H9 (cell line): ENCODE data around the gene TFF1. TPM values are rescaled to one million over a fixed set of nuclear protein-coding genes. Genes with fewer than 3 reads are reported as not detected.

Experiments
- DNase-seq: peaks from one replicate; pipeline ENCODE4 v3.0.0-alpha.2; 2017
- H2AFZ ChIP-seq: one replicate; pipeline ENCODE4 v1.6.1; 2013; ENCODE audit warnings: mild to moderate bottlenecking, low read length, control low read depth, moderate library complexity
- H2AK5ac ChIP-seq: 2 replicates; pipeline ENCODE4 v1.6.1; 2013; ENCODE audit warnings: low read length, control low read depth, mixed read lengths; ENCODE audit not compliant: insufficient read length
- H2BK120ac ChIP-seq: one replicate; pipeline ENCODE4 v1.6.1; 2013; ENCODE audit warnings: low read depth, mild to moderate bottlenecking, low read length, control low read depth, inconsistent platforms; ENCODE audit not compliant: poor library complexity, severe bottlenecking
- H2BK12ac ChIP-seq: 2 replicates; pipeline ENCODE4 v1.6.1; 2013; ENCODE audit warnings: low read length, control low read depth, mixed read lengths, low read depth; ENCODE audit not compliant: insufficient read length
- H2BK15ac ChIP-seq: 2 replicates; pipeline ENCODE4 v1.6.1; 2013; ENCODE audit warnings: low read depth, low read length, control low read depth
- H2BK20ac ChIP-seq: one replicate; pipeline ENCODE4 v1.6.1; 2013; ENCODE audit warnings: low read depth, mild to moderate bottlenecking, low read length, control low read depth, inconsistent platforms; ENCODE audit not compliant: poor library complexity, severe bottlenecking
- H2BK5ac ChIP-seq: 2 replicates; pipeline ENCODE4 v1.6.1; 2013; ENCODE audit warnings: low read length, control low read depth, mixed read lengths; ENCODE audit not compliant: insufficient read length
- H3K14ac ChIP-seq: 2 replicates; pipeline ENCODE4 v1.6.1; 2013; ENCODE audit warnings: low read length, control low read depth; ENCODE audit not compliant: insufficient read depth
- H3K18ac ChIP-seq: 2 replicates; pipeline ENCODE4 v1.6.1; 2013; ENCODE audit warnings: low read depth, mild to moderate bottlenecking, mixed read lengths, low read length, control low read depth; ENCODE audit not compliant: insufficient read length
- H3K23ac ChIP-seq: 2 replicates; pipeline ENCODE4 v1.6.1; 2013; ENCODE audit warnings: low read length, control low read depth, mixed read lengths, low read depth; ENCODE audit not compliant: insufficient read length
- H3K23me2 ChIP-seq: 2 replicates; pipeline ENCODE4 v1.6.1; 2013; ENCODE audit warnings: low read depth, mild to moderate bottlenecking, mixed read lengths, low read length, control low read depth; ENCODE audit not compliant: insufficient read length, poor library complexity, severe bottlenecking
- H3K27ac ChIP-seq: 2 replicates; pipeline ENCODE4 v1.5.1; 2013; ENCODE audit warnings: low read length, control low read depth, mixed read lengths, low read depth; ENCODE audit not compliant: insufficient read length
- H3K27me3 ChIP-seq: 2 replicates; pipeline ENCODE4 v1.6.1; 2013; ENCODE audit warnings: low read length, control low read depth, inconsistent platforms; ENCODE audit not compliant: insufficient read depth
- H3K4ac ChIP-seq: 2 replicates; pipeline ENCODE4 v1.6.1; 2013; ENCODE audit warnings: low read depth, mild to moderate bottlenecking, control low read depth, inconsistent platforms, low read length, moderate library complexity
- H3K4me1 ChIP-seq: 2 replicates; pipeline ENCODE4 v1.6.1; 2013; ENCODE audit warnings: low read length, control low read depth, inconsistent platforms; ENCODE audit not compliant: insufficient read depth
- H3K4me2 ChIP-seq: 2 replicates; pipeline ENCODE4 v1.6.1; 2013; ENCODE audit warnings: low read length, control low read depth, mixed read lengths; ENCODE audit not compliant: insufficient read length, insufficient read depth
- H3K56ac ChIP-seq: 2 replicates; pipeline ENCODE4 v1.6.1; 2013; ENCODE audit warnings: low read depth, mild to moderate bottlenecking, mixed read lengths, low read length, control low read depth; ENCODE audit not compliant: insufficient read length
- H3K79me1 ChIP-seq: 2 replicates; pipeline ENCODE4 v1.6.1; 2013; ENCODE audit warnings: low read depth, mild to moderate bottlenecking, moderate library complexity, low read length, control low read depth, inconsistent platforms; ENCODE audit not compliant: insufficient read depth, poor library complexity, severe bottlenecking
- H3K79me2 ChIP-seq: 2 replicates; pipeline ENCODE4 v1.6.1; 2013; ENCODE audit warnings: low read length, control low read depth, inconsistent platforms; ENCODE audit not compliant: insufficient read depth
- H3K9ac ChIP-seq: 2 replicates; pipeline ENCODE4 v1.6.1; 2013; ENCODE audit warnings: low read length, control low read depth, mixed read lengths; ENCODE audit not compliant: insufficient read length; ENCODE audit errors: extremely low read depth
- H3K9me3 ChIP-seq: one replicate; pipeline ENCODE4 v1.6.1; 2013; ENCODE audit warnings: low read depth, low read length, inconsistent platforms; ENCODE audit not compliant: control insufficient read depth
- H3T11ph ChIP-seq: one replicate; pipeline ENCODE4 v1.6.1; 2013; ENCODE audit warnings: mild to moderate bottlenecking, low read length, control low read depth, inconsistent platforms
- H4K20me1 ChIP-seq: one replicate; pipeline ENCODE4 v1.6.1; 2013; ENCODE audit not compliant: control insufficient read depth, insufficient read length, insufficient read depth
- H4K5ac ChIP-seq: 2 replicates; pipeline ENCODE4 v1.6.1; 2013; ENCODE audit warnings: low read depth, mild to moderate bottlenecking, mixed read lengths, low read length, control low read depth; ENCODE audit not compliant: insufficient read length
- H4K8ac ChIP-seq: replicated peaks from 2 replicates; pipeline ENCODE4 v1.6.1; 2013; ENCODE audit warnings: low read length, control low read depth, mixed read lengths, low read depth; ENCODE audit not compliant: insufficient read length
- H4K91ac ChIP-seq: 2 replicates; pipeline ENCODE4 v1.6.1; 2013; ENCODE audit warnings: low read depth, mild to moderate bottlenecking, moderate library complexity, mixed read lengths, low read length, control low read depth; ENCODE audit not compliant: insufficient read length
- H3K27ac Mint-ChIP-seq, 3 experiments: 2 replicates in 2 of 3; 3 replicates in 1 of 3; pipeline ENCODE4 v1.8.0; 2020 to 2021; ENCODE audit warnings: mixed read lengths in 3 of 3, mild to moderate bottlenecking in 1 of 3, moderate library complexity in 1 of 3
- H3K27me3 Mint-ChIP-seq: 2 replicates; pipeline ENCODE4 v1.8.0; 2021; ENCODE audit warnings: low read depth, mild to moderate bottlenecking, moderate library complexity, mixed read lengths
- H3K36me3 Mint-ChIP-seq, 3 experiments: 2 replicates in 2 of 3; 3 replicates in 1 of 3; pipeline ENCODE4 v1.8.0; 2020 to 2021; ENCODE audit warnings: low read depth in 3 of 3, mixed read lengths in 3 of 3; ENCODE audit not compliant: insufficient read depth in 1 of 3
- H3K4me1 Mint-ChIP-seq, 2 experiments: 2 replicates each; pipeline ENCODE4 v1.8.0; 2020; ENCODE audit warnings: mixed read lengths in 2 of 2
- H3K4me3 Mint-ChIP-seq, 2 experiments: 2 replicates in 1 of 2; 3 replicates in 1 of 2; pipeline ENCODE4 v1.8.0; 2020 to 2021; ENCODE audit warnings: mild to moderate bottlenecking in 2 of 2, mixed read lengths in 2 of 2, moderate library complexity in 1 of 2
- H3K9me3 Mint-ChIP-seq, 2 experiments: 2 replicates in 1 of 2; 3 replicates in 1 of 2; pipeline ENCODE4 v1.8.0; 2020; ENCODE audit warnings: mild to moderate bottlenecking in 2 of 2, mixed read lengths in 2 of 2, moderate library complexity in 1 of 2
- CTCF ChIP-seq: fragments of 200-600 bp; sonication (generic); conservative IDR thresholded peaks from 3 replicates; pipeline ENCODE4 v1.8.0; 2021; ENCODE audit warnings: antibody characterized with exemption, mild to moderate bottlenecking
- WGBS: extraction: QIAGEN DNeasy Blood & Tissue Kit; methylation state at CpG from one replicate; pipeline ENCODE4 v1.1.7; 2013; ENCODE audit warnings: missing lambda C conversion rate, low lambda C conversion rate, mixed read lengths; ENCODE audit not compliant: insufficient read length; ENCODE audit errors: extremely low coverage; 5-methylcytosine and 5-hydroxymethylcytosine counted together
- total RNA-seq: library from RNA; stranded (reverse); gene quantifications from 2 replicates; pipeline ENCODE4 v1.2.1, GENCODE V29; 2021

The TFF1 gene
- total RNA-seq, 1 experiment from 2014 or later: not detected

DNA sequence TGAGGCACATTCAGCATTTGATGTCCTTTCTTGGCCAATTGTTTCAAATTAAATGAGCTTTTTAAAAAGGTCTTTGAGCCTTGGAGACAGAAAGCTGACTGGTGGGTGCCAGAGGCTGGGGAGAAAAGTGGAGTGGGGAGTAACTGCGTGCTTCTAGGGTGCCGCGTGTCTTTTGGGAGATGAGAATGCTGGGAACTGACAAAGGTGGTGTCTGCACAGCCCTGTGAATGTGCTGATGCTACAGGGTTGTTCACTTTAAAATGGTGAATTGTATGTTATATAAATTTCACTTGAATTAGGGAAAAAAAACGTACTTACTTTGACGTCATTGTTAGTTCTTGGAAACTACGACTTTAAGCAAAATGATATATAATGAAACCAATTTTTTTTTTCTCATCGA, 8.1 kb upstream of the TFF1 start:
- H3K56ac ChIP-seq: no peak overlapping the region
- H3K27me3 Mint-ChIP-seq: peaks cover 31% of the 10 kb centered on the region
- no peaks in the 10 kb centered on the region for H3K79me2 ChIP-seq
- no peak overlapping the region for H3K9ac ChIP-seq
- H4K5ac ChIP-seq: no peak overlapping the region
- H3K23ac ChIP-seq: no peak overlapping the region
- H4K20me1 ChIP-seq: no peaks in the 10 kb centered on the region
- DNase-seq: no peak
- no peaks in the 10 kb centered on the region for H3K36me3 Mint-ChIP-seq
- H2BK5ac ChIP-seq: no peak overlapping the region
- H3K4me1 Mint-ChIP-seq: peaks cover 6 to 11% of the 10 kb centered on the region in 2 experiments
- H3K9me3 ChIP-seq: no peaks in the 10 kb centered on the region
- H3K27ac Mint-ChIP-seq: no peak overlapping the region
- H4K91ac ChIP-seq: no peak overlapping the region
- H3K27ac ChIP-seq: no peak overlapping the region
- no peak for TF ChIP-seq CTCF
- H3K9me3 Mint-ChIP-seq: no peaks in the 10 kb centered on the region; a peak in 1 of 5 replicates
- H2BK120ac ChIP-seq: no peak overlapping the region
- no peak overlapping the region for H3K4me3 Mint-ChIP-seq
- H2BK12ac ChIP-seq: no peak overlapping the region
- H3K14ac ChIP-seq: no peak overlapping the region
- no peak overlapping the region for H4K8ac ChIP-seq
- H3T11ph ChIP-seq: no peak overlapping the region
- no peaks in the 10 kb centered on the region for H3K27me3 ChIP-seq
- no peak overlapping the region for H3K4ac ChIP-seq
- H2BK20ac ChIP-seq: no peak overlapping the region
- no CpG with 5 or more reads among the region's 7 CpGs for WGBS
- no peaks in the 10 kb centered on the region for H3K79me1 ChIP-seq
- no peak overlapping the region for H2AFZ ChIP-seq
- no peak overlapping the region for H3K18ac ChIP-seq
- H2BK15ac ChIP-seq: no peak overlapping the region
- no peaks in the 10 kb centered on the region for H3K4me1 ChIP-seq
- H3K4me2 ChIP-seq: no peak overlapping the region
- H3K23me2 ChIP-seq: no peaks in the 10 kb centered on the region
- no peak overlapping the region for H2AK5ac ChIP-seq
